BLaER1 treated with 17β-estradiol and CSF1 and Interleukin-3, amounts not matched to agents 10 nM and 100 nM (cell line): ENCODE data around the gene FAM131A.

Experiments
- H3K27ac ChIP-seq, 11 experiments: shearing (Covaris generic); formaldehyde crosslinking; 2 replicates each; pipeline ENCODE4 v1.8.1; 2022
- H3K27me3 ChIP-seq, 11 experiments: shearing (Covaris generic); formaldehyde crosslinking; 2 replicates each; pipeline ENCODE4 v1.8.1; 2022
- H3K36me3 ChIP-seq, 11 experiments: shearing (Covaris generic); formaldehyde crosslinking; 2 replicates each; pipeline ENCODE4 v1.8.1; 2022
- H3K4me1 ChIP-seq, 10 experiments: shearing (Covaris generic); formaldehyde crosslinking; 2 replicates each; pipeline ENCODE4 v1.8.1; 2022
- H3K4me2 ChIP-seq, 11 experiments: shearing (Covaris generic); formaldehyde crosslinking; 2 replicates each; pipeline ENCODE4 v1.8.1; 2022
- H3K4me3 ChIP-seq, 10 experiments: shearing (Covaris generic); formaldehyde crosslinking; 2 replicates each; pipeline ENCODE4 v1.8.1; 2022
- H3K9ac ChIP-seq, 11 experiments: shearing (Covaris generic); formaldehyde crosslinking; 2 replicates each; pipeline ENCODE4 v1.8.1; 2022
- H3K9me3 ChIP-seq, 11 experiments: shearing (Covaris generic); formaldehyde crosslinking; replicated peaks in 1 of 11; 2 replicates each; pipeline ENCODE4 v1.8.1; 2022
- H4K20me1 ChIP-seq, 11 experiments: shearing (Covaris generic); formaldehyde crosslinking; 2 replicates each; pipeline ENCODE4 v1.8.1; 2022
- Cebpa-rat ChIP-seq, 11 experiments: shearing (Covaris generic); IDR thresholded peaks; 2 replicates each; pipeline ENCODE4 v1.8.1; 2022

Gene FAM131A

GRCh38 chr3:184314700-184315542 lies 22.5 kb upstream of the FAM131A start:
- Histone ChIP-seq H3K27ac (peak overlapping the region; percentile 95 to 99 (median 98)), H3K9me3 (no peaks in the 10 kb centered on the region), H3K36me3 (peaks cover 31 to 48% (median 45%) of the 10 kb centered on the region in 11 experiments), H3K9ac (peak overlapping the region; percentile 93 to 99 (median 98)), H3K27me3 (no peaks in the 10 kb centered on the region), H4K20me1 (peaks cover 41 to 52% (median 49%) of the 10 kb centered on the region in 11 experiments), H3K4me1 (peaks cover 40 to 47% (median 45%) of the 10 kb centered on the region in 10 experiments), H3K4me2 (peak overlapping the region; percentile 82 to 98 (median 97)), H3K4me3 (peak overlapping the region; percentile 80 to 98 (median 91))
- TF ChIP-seq Cebpa-rat (IDR thresholded peaks at IDR 0.05) = no peak

GRCh38 chr3:184315543-184315867 lies 21.9 kb upstream of the FAM131A start:
- Histone ChIP-seq H3K27me3 (no peaks in the 10 kb centered on the region), H3K27ac (peak overlapping the region; percentile 95 to 99 (median 98)), H3K4me2 (peak overlapping the region; percentile 82 to 98 (median 97)), H3K36me3 (peaks cover 32 to 48% (median 46%) of the 10 kb centered on the region in 11 experiments), H3K9ac (peak overlapping the region; percentile 93 to 99 (median 98)), H3K9me3 (no peaks in the 10 kb centered on the region), H4K20me1 (peaks cover 45 to 58% (median 54%) of the 10 kb centered on the region in 11 experiments), H3K4me3 (peak overlapping the region; percentile 80 to 98 (median 91)), H3K4me1 (peaks cover 40 to 52% (median 48%) of the 10 kb centered on the region in 10 experiments)
- TF ChIP-seq Cebpa-rat (IDR thresholded peaks at IDR 0.05) = no peak

- H3K4me3 ChIP-seq = peak overlapping the region; percentile 80 to 98 (median 91)
- peak overlapping the region in 10 of 11 experiments; percentile 19 to 99 (median 98); a peak in 18 of 22 replicates for H3K27ac ChIP-seq
Observed at GRCh38 chr3:184315871-184316661, 21.3 kb upstream of the FAM131A start.

GRCh38 chr3:184316792-184317191 lies 20.6 kb upstream of the FAM131A start:
- peaks cover 45 to 61% (median 59%) of the 10 kb centered on the region in 11 experiments for H3K36me3 ChIP-seq
- H3K4me1 ChIP-seq = peaks cover 40 to 65% (median 50%) of the 10 kb centered on the region in 10 experiments
- no peaks in the 10 kb centered on the region for H3K27me3 ChIP-seq
- H3K4me3 ChIP-seq = peak overlapping the region; percentile 14 to 98 (median 88); a peak in 19 of 20 replicates
- peaks cover 58 to 70% (median 67%) of the 10 kb centered on the region in 11 experiments for H4K20me1 ChIP-seq
- H3K4me2 ChIP-seq = peak overlapping the region; percentile 82 to 98 (median 97)
- H3K27ac ChIP-seq = peak overlapping the region in 1 of 11 experiments; percentile 98; a peak in 1 of 22 replicates
- H3K9me3 ChIP-seq = no peaks in the 10 kb centered on the region
- TF ChIP-seq Cebpa-rat (IDR thresholded peaks at IDR 0.05) = no peak
- H3K9ac ChIP-seq = peak overlapping the region; percentile 93 to 99 (median 98); a peak in 18 of 22 replicates

More at GRCh38 chr3:184315871-184316661, 21.3 kb upstream of the FAM131A start:
- Histone ChIP-seq H3K36me3 (peaks cover 38 to 53% (median 52%) of the 10 kb centered on the region in 11 experiments), H3K4me1 (peaks cover 40 to 58% (median 50%) of the 10 kb centered on the region in 10 experiments), H3K4me2 (peak overlapping the region; percentile 82 to 98 (median 97)), H3K9me3 (no peaks in the 10 kb centered on the region), H3K27me3 (no peaks in the 10 kb centered on the region), H4K20me1 (peaks cover 51 to 63% (median 60%) of the 10 kb centered on the region in 11 experiments), H3K9ac (peak overlapping the region; percentile 93 to 99 (median 98))
- no peak for TF ChIP-seq Cebpa-rat (IDR thresholded peaks at IDR 0.05)

GRCh38 chr3:184317201-184317600 lies 20.2 kb upstream of the FAM131A start:
- peak overlapping the region; percentile 14 to 98 (median 88); a peak in 13 of 20 replicates for H3K4me3 ChIP-seq
- peak overlapping the region; percentile 82 to 98 (median 97) for H3K4me2 ChIP-seq
- no peak for TF ChIP-seq Cebpa-rat (IDR thresholded peaks at IDR 0.05)
- H3K27me3 ChIP-seq = no peaks in the 10 kb centered on the region
- H3K36me3 ChIP-seq = peaks cover 49 to 65% (median 63%) of the 10 kb centered on the region in 11 experiments
- H4K20me1 ChIP-seq = peaks cover 62 to 74% (median 71%) of the 10 kb centered on the region in 11 experiments
- no peak overlapping the region for H3K27ac ChIP-seq
- peak overlapping the region in 10 of 11 experiments; percentile 2 to 99 (median 96); a peak in 11 of 22 replicates for H3K9ac ChIP-seq
- H3K9me3 ChIP-seq = no peaks in the 10 kb centered on the region
- peaks cover 40 to 67% (median 50%) of the 10 kb centered on the region in 10 experiments for H3K4me1 ChIP-seq

GRCh38 chr3:184320104-184320445 lies 17.3 kb upstream of the FAM131A start:
- Histone ChIP-seq H3K9ac (peak overlapping the region in 6 of 11 experiments; percentile 24 to 56 (median 47); a peak in 7 of 22 replicates), H3K27me3 (no peaks in the 10 kb centered on the region), H3K4me2 (peak overlapping the region in 6 of 11 experiments; percentile 44 to 98 (median 89); a peak in 9 of 22 replicates), H3K9me3 (no peaks in the 10 kb centered on the region), H4K20me1 (peaks cover 91 to 100% (median 99%) of the 10 kb centered on the region in 11 experiments), H3K36me3 (peaks cover 78 to 93% (median 92%) of the 10 kb centered on the region in 11 experiments), H3K4me3 (peak overlapping the region in 1 of 10 experiments; percentile 28; a peak in 2 of 20 replicates), H3K27ac (peak overlapping the region in 7 of 11 experiments; percentile 36 to 70 (median 54); a peak in 11 of 22 replicates), H3K4me1 (peaks cover 35 to 64% (median 46%) of the 10 kb centered on the region in 10 experiments)
- no peak for TF ChIP-seq Cebpa-rat (IDR thresholded peaks at IDR 0.05)

GRCh38 chr3:184321666-184322065 lies 15.7 kb upstream of the FAM131A start:
- no peak overlapping the region for H3K27ac ChIP-seq
- H3K27me3 ChIP-seq = no peaks in the 10 kb centered on the region
- H3K4me1 ChIP-seq = peaks cover 26 to 55% (median 36%) of the 10 kb centered on the region in 10 experiments

GRCh38 chr3:184322731-184323487 lies 14.5 kb upstream of the FAM131A start:
- H3K9me3 ChIP-seq = no peaks in the 10 kb centered on the region
- H3K4me3 ChIP-seq = no peak overlapping the region
- TF ChIP-seq Cebpa-rat (IDR thresholded peaks at IDR 0.05) = 0 out of 22 replicates have a peak, but pooled peaks of 1 of the 11 experiments have one; percentile 7
- no peak overlapping the region for H3K4me2 ChIP-seq
- peaks cover 13 to 43% (median 24%) of the 10 kb centered on the region in 10 experiments; a peak in 19 of 20 replicates for H3K4me1 ChIP-seq
- no peaks in the 10 kb centered on the region for H3K27me3 ChIP-seq
- no peak overlapping the region for H3K27ac ChIP-seq
- no peak overlapping the region for H3K9ac ChIP-seq
- H4K20me1 ChIP-seq = peaks cover 98 to 100% (median 99%) of the 10 kb centered on the region in 11 experiments
- H3K36me3 ChIP-seq = peaks cover 89 to 99% (median 98%) of the 10 kb centered on the region in 11 experiments

More at GRCh38 chr3:184321666-184322065, 15.7 kb upstream of the FAM131A start:
- peaks cover 89 to 99% (median 98%) of the 10 kb centered on the region in 11 experiments for H3K36me3 ChIP-seq
- H3K9me3 ChIP-seq = no peaks in the 10 kb centered on the region
- H4K20me1 ChIP-seq = peaks cover 98 to 100% (median 99%) of the 10 kb centered on the region in 11 experiments
- H3K4me2 ChIP-seq = peak overlapping the region in 2 of 11 experiments; percentile 22 to 25; a peak in 2 of 22 replicates
- no peak for TF ChIP-seq Cebpa-rat (IDR thresholded peaks at IDR 0.05)
- peak overlapping the region in 1 of 11 experiments; percentile 13; a peak in 1 of 22 replicates for H3K9ac ChIP-seq
- H3K4me3 ChIP-seq = no peak overlapping the region
